ENCODE data around the gene RORB.

Gene RORB

DNA sequence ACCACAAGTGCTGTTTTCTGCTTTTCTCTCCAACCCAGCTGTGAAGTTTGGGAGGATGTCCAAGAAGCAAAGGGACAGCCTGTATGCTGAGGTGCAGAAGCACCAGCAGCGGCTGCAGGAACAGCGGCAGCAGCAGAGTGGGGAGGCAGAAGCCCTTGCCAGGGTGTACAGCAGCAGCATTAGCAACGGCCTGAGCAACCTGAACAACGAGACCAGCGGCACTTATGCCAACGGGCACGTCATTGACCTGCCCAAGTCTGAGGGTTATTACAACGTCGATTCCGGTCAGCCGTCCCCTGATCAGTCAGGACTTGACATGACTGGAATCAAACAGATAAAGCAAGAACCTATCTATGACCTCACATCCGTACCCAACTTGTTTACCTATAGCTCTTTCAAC is 145.2 kb downstream of the RORB start:
- no peak for DNase-seq (ENCODE audit: extremely low read depth, low read depth)
- TF ChIP-seq, protein P1, sequence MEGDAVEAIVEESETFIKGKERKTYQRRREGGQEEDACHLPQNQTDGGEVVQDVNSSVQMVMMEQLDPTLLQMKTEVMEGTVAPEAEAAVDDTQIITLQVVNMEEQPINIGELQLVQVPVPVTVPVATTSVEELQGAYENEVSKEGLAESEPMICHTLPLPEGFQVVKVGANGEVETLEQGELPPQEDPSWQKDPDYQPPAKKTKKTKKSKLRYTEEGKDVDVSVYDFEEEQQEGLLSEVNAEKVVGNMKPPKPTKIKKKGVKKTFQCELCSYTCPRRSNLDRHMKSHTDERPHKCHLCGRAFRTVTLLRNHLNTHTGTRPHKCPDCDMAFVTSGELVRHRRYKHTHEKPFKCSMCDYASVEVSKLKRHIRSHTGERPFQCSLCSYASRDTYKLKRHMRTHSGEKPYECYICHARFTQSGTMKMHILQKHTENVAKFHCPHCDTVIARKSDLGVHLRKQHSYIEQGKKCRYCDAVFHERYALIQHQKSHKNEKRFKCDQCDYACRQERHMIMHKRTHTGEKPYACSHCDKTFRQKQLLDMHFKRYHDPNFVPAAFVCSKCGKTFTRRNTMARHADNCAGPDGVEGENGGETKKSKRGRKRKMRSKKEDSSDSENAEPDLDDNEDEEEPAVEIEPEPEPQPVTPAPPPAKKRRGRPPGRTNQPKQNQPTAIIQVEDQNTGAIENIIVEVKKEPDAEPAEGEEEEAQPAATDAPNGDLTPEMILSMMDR (IDR thresholded peaks at IDR 0.05; ENCODE audit: low read depth, low read length): no peak

DNA sequence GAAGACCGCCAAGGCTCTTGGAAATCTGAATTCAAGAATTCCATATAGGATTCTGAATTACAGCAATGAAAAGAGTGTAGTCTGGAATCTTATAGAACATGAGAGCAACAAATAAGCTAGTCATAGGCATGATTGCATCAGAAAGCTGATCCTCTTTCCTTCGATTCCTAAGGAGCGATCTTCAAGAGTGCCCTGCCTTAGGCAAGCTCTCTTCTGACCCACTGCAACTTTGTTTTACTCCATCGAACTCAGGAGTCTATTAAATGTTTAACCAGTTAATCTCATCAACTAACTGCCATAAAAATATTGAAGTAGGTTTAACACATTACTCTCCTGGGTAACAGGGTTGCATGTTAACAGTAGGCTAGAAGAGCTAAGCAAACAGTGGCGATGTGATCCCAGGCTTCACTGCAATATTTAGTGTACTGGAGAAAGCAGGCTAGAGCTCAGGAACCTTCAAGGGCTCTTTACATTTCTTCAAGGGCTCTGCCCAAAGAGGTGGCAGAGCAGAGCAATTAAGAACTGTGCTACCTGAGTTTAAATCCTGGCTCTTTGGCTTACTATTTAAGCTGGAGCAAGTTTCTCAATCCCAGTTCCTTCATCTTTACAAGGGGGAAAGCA is 146.3 kb downstream of the RORB start:
- TF ChIP-seq, protein P1 (IDR thresholded peaks at IDR 0.05; ENCODE audit: low read depth, low read length): no peak
- DNase-seq (ENCODE audit: extremely low read depth, low read depth): no peak

DNA sequence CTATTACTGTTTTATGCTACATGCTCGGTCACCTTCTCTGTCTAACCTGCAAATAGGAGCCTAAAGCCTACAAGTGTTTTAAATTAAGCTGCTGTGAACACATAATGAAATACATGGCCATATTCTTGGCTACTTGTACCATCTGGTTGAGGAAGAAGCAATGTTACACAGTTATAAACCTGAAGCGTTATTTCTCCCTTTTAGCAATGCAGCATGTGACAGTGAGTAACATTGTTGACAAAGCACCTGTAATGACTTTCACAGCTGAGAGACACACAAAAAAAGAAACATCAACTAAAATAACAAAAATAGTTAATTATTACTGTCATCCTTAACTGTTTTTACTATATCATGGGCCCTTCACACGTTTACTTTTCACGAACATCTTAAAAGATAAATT is 146.9 kb downstream of the RORB start:
- DNase-seq (ENCODE audit: extremely low read depth, low read depth): no peak
- TF ChIP-seq, protein P1 (IDR thresholded peaks at IDR 0.05; ENCODE audit: low read depth, low read length): no peak

DNA sequence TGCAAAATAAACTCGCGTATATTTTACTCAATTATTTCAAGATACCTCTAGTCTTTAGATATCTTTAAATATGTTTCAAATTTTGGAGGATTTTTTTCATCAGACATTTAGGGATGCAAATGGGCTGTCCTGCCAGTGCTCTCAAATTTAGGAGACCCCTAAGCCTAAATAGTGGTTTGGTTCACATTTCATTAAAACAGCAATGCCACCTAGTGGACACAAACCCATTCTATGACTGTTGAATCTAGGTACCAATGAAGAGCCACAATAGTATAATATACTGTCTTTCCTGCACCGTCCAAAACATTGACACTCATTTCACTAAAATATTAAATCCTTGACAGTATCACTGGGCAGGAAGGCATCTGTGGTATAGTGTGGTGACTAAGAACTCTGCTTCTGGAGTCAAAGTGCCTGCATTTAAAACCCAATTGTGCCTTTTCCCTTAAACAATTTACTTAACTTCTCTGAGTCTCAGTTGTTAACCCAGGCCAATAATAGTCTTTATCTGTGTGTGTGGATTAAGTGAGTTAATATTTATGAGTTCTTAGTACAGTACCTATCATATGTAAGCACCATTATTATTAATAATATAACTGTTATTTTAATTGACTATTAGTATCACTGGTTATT is 148.0 kb downstream of the RORB start:
- TF ChIP-seq, protein P1 (IDR thresholded peaks at IDR 0.05; ENCODE audit: low read depth, low read length): peak; percentile 63

DNA sequence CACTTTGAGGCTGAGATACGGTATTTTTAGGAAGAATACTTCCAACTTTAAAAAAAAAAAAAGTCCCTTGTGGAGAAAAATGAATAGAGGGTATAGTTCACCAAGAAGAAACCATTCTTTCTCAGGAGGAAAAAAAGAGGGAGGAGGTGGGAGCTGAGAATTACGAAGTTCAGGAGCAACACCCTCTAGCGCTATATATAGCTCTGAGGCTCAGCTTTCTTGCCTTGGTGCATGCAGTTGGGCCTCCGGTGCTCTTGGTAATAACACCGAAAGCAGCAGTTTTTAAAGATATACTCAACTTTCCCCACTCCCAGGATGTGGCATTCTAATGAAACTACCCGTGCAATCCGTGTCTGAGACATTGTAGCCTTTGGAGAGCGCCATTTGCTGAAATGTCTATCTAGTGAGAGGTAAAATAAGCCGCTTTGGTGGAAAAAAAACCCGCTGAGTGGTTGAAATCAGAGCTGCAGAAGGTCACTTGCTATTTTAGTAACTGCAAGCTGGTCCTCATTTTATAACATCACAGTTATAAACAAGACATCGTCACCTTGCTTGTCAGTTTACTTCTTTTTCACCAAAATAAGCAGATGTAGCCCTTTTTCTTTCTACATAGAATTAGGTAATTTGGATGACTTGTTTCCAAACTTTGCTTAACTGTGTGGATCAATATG is 156.4 kb downstream of the RORB start:
- TF ChIP-seq, protein P1 (IDR thresholded peaks at IDR 0.05; ENCODE audit: low read depth, low read length): no peak
- no peak for DNase-seq (ENCODE audit: extremely low read depth, low read depth)

More for the DNA sequence above, 148.0 kb downstream of the RORB start:
- DNase-seq (ENCODE audit: extremely low read depth, low read depth): no peak

DNA sequence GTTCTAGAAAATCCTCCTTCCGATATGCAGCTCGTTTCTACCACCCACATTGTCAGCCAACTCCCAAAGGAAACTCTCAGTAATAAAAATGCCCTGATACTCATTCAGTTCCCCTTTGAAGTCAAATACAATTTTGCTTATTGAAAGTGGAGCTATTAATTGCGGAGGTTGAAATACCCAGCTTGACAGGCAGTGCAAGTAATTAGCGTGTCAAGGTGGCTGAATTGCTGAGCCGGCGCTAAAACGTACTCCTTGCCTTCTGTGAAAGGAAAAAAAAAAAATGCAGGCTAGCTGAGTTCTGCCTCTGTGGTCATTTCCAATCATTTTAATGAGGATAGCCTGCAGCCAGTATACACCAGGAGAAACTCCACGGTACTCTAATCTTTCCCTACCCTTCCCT is 165.5 kb downstream of the RORB start:
- TF ChIP-seq, protein P1 (IDR thresholded peaks at IDR 0.05; ENCODE audit: low read depth, low read length): no peak
- DNase-seq (ENCODE audit: extremely low read depth, low read depth): no peak

DNA sequence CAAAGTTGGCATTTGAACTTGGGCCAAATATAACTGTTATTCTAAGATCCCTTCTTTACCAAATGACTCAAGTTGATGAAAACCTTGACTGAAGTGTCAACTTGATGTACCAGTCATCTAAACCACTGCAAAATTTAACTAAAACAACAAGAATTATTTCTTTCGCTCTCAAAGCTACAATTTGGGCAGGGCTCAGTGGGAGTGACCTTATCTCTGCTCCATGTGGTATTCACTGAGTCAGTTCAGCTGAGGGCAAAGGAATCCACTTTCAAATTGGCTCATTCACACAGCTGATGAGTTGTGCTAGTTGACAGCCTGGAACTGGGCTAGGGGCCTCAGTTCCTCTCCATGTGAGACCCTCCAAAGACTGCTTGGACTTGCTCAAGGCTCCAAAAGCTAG is 166.3 kb downstream of the RORB start:
- no peak for DNase-seq (ENCODE audit: extremely low read depth, low read depth)
- TF ChIP-seq, protein P1 (IDR thresholded peaks at IDR 0.05; ENCODE audit: low read depth, low read length): no peak
